ENCODE measurements around the gene GSTM5.
A peak's percentile ranks its signal among the peaks of the same experiment; 100 is the strongest.
"Not testable (repeated sequence)": the region's sequence is repeated elsewhere in the genome, so short reads cannot be mapped to it uniquely, and the experiment has no call there.

GSTM5 gene

DNA sequence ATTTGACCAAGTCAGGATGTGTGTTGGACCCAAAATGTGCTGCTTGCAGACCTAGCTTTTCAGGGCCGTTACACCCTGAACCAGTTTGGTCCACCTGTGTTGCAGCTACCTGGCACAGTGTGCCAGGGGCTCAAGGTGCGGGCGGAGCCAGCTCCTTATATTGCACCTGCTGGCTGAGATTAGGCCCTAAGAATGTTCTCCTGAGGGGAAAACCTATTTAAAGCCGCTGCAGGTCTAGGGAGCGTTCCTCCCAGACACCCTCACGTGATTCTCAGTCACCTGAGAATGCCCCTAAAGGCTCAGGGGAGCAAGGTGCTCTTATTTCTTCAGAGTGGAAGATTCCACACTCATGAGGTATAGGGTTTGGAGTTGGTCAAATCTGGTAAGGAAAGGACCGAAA, 16.8 kb downstream of the GSTM5 start:
- DNase-seq (ENCODE audit: low read depth in 2 of 2) = no peak

DNA sequence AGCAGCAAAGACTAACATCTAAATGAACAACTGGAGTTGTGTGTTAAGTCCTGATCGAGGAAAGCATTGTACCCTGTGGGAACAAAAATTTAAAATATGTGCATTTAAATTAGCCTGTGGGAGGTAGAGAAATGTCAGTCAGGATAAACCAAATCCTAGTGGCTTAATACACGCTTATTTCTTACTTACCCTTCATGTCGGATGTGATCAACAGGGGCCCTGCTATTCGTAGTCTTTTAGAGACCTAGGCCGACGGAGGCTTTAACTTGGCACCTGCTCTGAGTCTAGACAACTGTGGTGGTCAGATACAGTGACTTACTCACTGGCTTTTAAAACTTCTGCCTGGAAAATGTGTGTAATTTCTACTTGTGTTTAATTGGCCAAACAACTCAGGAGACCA, 18.6 kb downstream of the GSTM5 start:
- DNase-seq (ENCODE audit: low read depth in 2 of 2) = no peak

DNA sequence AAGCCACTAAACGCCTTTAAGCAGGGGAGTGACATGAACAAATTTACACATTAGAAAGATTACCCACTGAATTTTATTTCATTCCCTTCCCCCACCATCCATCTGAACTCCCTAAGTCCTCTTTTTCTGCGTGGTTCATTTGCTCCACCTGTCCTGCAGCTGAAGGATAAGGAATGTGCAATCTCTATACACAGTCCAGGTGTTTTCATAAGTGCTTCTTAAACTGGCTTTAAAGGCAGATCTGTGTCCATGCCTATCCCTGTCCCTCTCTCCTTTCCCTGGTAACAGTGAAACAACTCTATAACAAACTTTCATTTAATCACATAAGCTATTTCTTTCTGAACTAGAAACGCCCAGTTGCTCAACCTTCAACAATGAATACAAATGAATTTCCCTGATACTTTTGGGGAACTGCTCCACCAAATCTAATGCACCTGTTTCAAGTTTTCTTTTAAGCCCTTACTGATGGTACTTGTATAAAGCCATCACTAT, 20.4 kb downstream of the GSTM5 start:
- no peak for DNase-seq (ENCODE audit: low read depth in 2 of 2)

DNA sequence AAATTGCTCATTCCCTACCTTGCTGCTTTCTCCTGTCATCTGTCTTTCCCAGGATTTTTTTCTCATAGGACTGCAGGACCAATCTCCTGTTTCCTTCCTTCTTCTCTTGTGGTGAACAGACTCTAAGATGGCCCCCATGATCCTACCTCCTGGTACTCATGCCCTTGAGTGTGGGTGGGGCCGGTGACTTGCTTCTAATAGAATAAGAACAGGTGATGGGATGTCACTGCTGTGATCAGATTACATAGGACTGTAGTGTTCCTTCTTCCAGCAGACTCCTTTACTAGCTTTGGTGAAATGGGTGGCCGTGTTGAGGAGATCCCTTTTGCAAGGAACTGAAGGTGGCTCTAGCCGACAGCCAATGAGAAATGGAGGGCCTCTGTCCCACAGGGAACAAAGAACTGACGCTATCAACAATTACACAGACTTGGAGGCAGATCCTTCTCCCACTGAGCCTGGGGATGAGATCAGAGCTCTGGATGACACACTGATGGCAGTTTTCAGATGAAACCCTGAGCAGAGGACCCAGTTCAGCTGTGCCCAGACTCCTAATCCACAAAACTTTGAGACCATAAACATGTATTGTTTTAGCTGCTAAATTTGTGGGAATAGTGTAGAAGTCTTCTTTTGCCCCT, 21.3 kb downstream of the GSTM5 start:
- no peak for DNase-seq (ENCODE audit: low read depth in 2 of 2)

DNA sequence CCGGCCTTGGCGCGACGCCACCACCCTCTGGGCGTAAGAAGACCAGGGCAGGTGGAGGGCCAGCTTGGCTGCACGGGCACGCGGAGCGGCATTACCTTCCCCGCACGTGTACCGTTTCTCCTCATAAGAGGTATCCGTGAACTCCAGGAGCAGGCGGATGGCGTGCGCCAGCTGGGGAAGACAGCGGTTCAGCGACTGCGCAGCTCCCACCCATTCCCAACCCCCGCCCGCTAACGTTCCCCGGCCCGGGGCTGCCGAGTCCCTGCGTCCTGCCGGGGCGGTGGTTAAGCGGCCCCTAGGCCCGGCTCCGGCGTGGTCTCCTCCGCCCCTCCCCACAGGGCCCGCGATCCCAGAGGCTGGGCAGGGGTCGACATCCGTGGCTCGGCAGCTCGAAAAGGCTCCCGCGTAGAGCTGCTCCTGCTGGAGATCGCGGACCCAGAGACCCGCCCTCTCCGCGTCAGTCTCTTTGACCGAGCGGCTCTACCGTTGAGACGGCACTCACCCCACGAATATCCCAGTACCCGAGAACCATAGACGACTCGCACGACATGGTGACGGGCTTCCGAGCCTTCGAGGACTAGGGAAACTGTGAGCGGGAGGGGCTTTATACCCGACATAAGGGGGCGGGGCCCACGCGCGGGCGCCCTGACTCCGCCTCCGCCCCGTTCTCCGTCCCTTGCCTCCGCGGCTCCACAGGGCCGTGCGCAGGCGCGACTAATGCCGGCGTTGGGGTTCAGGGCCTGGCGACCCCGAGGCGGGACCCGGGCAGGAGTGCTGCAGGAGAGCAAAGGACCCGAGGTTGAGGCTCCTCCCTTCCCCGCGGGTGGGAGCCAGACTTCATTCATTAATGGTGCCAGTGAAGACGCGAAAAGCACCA, 27.9 kb downstream of the GSTM5 start:
- peak; percentile 79 to 88 for DNase-seq (ENCODE audit: low read depth in 2 of 2)

DNA sequence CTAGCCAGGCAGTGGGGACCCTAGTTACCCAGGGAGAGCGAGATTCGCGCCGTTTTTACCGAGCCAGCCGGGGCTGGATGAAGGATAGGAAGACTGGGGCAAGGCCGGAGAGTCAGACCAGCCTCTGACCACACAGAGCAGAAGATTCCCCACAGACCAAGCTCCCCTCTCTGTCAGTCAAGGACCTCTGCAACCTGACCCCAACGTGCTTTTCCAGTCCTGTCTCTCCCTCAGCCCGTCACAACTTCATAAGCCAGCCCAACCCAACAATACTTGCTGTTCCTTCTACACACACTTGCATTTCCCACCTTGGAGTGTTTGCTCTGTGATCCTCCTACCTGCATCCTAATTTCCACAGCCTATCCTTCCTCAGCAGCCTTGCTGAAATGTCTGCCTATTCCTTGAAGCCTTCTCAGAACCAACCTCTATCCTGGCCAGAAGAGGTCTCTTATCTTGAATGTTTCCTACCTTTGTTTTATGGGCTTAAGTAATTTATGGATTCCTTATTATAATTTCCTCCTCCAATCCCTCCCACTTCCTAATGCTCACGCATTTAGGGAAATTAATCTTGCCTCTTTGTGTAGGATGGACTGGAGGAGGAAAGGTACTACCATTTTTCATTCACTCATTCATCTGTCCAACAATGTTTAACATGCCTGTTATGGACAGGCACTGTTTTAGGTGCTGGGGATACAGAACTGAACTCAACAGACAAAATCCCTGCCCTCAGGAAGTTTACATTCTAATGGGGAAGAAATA, 28.7 kb downstream of the GSTM5 start, which contains the start of gene GSTM3:
Gene GSTM3, minus strand, starts transcription at position 424 of the 759 bp plus-strand sequence. CDS start 751 bp downstream, outside the sequence.
- no peak for DNase-seq (ENCODE audit: low read depth in 2 of 2)

DNA sequence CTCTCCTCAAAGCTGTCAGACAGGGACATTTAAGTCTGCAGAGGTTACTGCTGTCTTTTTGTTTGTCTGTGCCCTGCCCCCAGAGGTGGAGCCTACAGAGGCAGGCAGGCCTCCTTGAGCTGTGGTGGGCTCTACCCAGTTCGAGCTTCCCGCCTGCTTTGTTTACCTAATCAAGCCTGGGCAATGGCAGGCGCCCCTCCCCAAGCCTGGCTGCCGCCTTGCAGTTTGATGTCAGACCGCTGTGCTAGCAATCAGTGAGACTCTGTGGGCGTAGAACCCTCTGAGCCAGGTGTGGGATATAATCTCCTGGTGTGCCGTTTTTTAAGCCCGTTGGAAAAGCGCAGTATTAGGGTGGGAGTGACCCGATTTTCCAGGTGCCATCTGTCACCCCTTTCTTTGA, 36.3 kb downstream of the GSTM5 start:
- not testable (repeated sequence) for DNase-seq (ENCODE audit: low read depth in 2 of 2)

DNA sequence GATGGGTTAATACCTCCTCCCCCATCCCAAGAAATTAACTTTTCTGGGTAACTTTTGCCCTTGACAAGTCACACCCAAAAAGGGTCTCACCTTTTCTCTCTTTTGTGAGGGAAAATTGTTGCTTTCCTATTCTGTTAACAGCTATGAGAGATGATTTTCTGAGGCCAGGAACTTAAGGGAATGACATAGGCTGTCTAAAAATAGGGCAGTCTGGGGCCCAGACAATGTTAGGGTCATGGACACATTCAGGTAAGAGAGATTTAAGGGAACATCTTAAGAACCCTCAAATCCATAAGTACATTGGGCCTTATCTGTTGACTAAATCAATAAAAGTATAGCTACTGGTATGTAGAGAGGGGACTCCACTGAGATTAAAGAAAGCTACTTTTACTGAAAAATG, 37.2 kb downstream of the GSTM5 start:
- no peak for DNase-seq (ENCODE audit: low read depth in 2 of 2)

DNA sequence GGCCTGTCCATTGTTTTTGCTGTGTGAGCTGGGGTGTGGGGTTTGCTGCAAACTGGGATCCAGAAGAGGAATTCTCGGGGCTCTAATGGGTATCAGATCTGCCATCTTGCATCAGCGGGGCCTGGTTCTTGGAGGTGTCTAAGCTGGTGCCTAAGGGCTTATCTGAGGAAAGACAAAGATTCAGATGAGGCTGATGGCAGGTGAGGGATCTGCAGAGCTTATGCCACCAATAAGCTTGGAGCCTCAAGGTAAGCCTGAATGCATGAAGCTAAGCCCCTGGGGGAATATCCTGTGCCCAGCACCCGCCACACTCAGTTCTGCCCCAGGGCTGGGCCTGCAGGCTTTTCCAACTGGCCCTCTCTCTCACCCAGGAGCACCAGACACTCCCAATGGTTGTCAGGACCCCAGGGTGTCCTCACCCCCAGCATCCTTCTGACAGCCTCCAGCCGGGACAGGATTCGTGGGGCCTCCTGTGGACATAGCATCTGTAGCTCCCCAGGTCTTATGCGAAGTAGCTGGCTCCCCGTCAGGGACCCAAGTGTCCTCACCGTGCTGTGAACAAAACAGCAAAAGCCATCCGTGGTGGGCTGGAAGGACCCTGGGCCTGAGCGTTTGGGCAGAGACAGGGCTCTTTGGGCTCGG, 38.3 kb downstream of the GSTM5 start:
- DNase-seq (ENCODE audit: low read depth in 2 of 2) = no peak

DNA sequence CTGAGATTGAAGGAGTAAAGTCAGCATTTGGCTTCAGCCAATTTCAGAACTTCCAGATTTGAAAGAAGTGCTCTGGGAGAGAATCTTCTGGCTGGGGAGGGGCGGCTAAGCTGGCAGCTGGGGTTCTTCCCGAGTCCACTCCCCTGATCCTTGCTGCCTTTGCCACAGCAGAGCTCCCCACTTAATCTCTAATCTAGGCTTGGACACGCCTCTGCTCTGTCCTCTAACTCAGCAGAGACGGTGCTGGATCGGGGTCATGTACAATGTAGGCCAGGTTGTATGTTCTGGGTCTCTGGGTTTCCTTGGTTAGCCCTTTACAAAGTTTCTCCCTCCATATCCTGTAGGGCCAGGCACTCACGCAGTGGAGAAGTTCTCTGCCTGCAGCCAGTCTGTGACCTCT, 38.9 kb downstream of the GSTM5 start:
- DNase-seq (ENCODE audit: low read depth in 2 of 2) = no peak

DNA sequence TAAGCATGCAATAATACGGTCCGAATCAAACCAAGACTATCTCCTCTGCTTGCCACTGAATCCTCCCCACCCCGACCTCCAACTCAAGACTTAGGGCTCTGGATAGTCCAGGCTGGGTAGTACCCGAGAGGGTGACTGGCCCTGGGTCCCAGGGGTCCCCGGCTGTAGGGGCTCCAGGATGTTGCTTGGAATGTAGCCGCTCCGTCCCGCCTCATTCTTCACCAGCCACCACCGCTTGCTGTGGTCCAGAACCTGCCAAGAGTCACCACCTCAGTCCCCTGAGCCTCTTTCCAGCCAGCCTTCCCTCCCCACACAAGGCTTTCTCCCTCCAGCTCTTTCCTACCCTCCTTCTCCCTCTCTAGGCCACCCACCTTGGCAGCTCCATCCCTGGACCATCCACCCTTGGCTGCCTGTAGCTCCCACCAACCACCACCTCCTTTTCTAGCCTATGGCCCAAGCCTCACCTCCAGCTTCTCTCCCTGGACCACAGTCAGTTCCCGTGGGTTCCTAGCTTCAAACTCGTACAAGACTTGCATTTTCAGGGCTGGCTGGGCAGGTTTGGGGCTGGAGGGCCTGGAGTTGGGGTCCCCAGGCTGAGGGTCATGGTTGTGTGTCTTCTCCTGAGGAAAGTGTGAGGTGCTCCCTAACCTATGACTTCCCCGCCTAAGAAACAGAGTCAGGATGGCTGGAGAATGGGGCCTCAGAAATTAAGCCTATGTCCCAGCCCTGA, 39.6 kb downstream of the GSTM5 start:
- no peak for DNase-seq (ENCODE audit: low read depth in 2 of 2)

DNA sequence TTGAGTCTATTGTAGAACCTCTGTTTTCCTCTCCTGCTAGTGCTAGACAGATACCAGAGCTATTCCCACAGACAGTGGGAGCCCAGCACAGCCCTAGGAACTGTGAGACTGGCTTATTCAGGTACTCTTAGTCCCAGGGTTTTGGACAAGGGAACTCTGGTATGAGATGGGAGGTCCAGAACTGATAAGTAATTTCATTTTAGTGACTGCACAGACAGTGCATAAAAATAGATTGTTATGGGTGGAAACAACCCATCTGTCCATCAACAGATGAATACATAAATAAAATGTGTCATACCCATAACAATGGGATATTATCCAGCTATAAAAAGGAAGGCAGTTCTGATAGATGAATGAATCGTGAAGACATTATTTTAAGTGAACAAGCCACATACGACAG, 42.7 kb downstream of the GSTM5 start:
- no peak for DNase-seq (ENCODE audit: low read depth in 2 of 2)

DNA sequence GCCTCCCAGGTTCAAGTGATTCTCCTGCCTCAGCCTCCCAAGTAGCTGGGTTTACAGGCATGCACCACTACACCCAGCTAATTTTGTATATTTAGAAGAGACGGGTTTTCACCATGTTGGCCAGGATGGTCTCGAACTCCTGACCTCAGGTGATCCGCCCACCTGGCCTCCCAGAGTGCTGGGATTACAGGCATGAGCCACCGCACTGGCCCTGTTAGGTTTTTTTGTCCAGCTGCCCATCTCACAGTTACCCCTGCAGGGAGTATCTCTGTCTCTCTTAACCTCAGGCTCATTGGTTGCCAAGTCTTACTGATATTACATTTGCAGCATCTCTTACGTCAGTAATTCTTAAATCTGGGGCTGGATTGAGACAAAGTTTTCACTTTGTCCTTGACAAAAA, 44.3 kb downstream of the GSTM5 start:
- DNase-seq (ENCODE audit: low read depth in 2 of 2) = not testable (repeated sequence)

DNA sequence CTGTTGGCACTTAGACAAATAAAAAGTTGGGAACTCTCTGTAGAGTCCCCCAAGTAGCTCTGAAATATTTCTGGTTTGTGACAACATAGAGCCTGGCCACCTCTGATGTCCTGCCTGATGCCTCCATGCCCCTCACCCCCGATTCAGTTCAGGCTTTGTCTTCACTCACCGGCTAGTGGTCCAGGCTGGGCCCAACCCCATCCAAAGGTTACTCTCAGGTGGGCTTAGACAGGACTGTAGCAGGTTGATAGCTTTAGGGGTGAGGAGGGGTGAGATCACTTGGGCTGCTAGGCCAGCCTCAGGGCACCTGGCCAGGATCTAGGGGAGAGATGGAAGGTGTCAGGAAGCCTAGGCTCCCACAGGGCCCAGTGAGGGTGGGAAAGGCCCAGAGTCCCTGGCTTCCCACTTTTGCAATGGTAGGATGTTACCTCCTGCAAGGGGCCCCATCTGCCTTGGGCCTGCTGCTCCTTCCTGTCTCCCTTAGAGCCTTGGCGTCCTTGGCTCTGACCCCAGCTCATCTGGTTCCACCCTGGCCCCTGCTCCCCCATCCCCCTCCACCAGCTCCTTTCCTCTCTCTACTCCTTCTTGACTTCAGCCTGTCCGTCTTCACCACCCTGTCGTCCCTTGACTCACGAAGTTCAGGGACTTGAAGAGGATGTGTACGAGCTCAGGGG, 44.9 kb downstream of the GSTM5 start:
- DNase-seq (ENCODE audit: low read depth in 2 of 2) = no peak

DNA sequence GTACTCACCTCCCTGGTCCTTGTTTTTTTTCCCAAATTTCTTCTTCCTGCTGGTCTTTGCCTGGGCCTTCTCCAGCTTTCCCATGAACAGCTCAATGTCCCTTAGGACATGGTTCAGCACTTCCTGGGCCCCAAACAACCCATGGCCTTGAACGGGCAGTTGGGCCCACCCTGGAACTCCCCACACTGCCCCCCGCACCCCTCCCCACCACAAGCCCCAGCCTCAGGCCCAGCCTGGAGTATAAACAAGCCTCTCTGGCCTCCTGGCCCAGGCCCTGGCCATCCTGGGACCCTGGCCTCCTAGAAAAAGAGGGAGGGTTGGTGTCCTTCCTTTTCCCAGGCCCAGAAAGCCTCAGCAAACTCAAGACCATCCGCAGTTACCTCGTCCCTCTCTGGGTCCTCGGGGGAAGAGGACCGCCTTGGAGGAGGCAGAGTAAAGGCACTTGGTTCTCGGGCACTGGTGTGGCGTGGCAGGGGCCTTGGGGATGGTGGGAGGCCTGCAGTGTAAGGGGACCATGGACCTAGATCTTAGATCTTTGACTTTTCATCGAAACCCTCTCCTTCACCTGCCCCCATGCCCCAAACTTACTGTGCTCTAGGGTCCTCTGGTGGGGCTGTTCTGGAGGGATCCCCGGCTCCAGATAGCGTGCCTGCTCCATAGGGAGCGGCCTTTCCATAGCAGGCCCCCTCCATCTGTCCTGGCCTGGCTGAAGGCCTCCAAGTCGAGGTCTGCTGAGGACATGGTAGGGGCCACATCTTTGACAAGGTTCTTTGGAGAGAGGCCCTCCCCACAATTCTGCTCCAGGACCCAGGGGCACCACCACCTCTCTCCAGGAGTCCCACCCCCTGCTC, 46.1 kb downstream of the GSTM5 start:
- DNase-seq (ENCODE audit: low read depth in 2 of 2) = no peak

DNA sequence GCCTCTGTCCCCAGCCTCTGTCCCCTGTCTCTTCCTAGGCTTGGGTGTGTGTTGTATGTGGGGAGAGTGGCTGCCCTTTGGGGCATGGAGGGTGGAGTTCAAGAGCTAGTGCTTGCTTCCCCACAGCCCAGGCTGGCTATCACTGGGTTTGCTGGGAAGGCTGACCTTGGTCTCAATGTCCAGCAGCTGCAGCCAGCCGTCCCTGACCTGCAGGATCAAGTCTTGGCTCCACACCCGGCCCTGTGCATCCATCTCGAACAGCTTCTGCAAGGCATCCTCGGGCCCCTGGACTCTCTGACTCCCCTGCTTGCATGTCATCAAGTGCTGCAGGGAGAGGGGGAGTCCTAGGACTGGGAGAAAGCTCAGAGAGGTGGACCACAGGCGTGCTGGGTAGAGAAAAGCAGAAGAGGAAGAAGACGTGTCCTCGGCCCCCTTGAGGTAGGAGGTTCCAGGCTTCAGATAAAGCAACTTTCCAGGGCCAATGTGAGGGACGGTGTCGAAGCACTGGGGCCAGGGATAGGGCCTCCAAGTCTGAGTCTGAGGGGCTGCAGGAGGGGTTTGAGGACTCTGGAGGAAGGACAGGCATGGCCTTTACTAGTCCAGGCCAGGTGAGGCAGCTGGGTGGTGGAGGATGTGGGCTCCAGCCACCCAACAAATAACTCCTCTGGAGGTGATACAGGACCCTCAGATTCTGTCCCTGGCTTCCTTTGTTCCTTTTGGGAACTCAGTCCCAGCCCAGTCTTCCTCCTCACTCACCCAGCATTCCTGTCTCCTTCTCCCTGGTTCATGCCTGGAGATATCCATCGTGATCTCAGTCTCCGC, 47.7 kb downstream of the GSTM5 start:
- no peak for DNase-seq (ENCODE audit: low read depth in 2 of 2)

DNA sequence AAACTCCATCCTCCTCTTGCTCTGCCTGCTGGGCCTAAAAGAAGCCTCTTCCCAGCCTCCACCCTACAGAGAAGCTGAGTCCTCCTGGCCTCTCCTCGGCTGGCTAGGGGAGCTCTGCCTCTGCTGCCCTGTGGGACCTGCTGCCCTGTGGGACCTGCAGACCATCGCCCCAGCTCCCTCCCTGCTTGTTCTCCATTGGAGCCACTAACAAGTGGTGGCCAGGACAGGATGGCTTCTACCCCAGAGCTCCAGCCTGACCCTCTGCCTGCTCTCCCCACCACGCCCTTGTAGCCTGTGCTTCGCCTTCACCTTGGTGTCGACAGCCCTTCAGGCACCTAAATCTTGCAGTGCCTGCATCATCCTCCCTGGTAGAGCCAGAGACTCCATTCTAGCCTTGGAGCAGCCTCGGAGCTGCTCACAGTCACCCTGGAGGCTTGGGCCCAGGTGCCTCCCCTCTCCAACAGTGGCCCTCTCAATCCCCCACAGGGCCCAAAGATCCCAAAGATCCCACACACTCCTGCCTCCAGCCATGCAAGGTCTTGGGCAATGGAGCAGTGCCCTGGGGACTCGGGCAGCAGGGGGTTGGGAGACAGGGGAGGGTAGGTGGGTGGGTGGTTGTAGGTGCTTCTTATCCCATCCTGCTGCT, 48.7 kb downstream of the GSTM5 start:
- no peak for DNase-seq (ENCODE audit: low read depth in 2 of 2)

Data from stimulated activated CD4-positive, alpha-beta T cell treated with anti-CD3 and anti-CD28 coated beads, Interleukin-1b, Interleukin-23, amount 100 ng/mL, for 4 hours (primary cell).